Cardiac septum (tissue), 1 donor: ENCODE data around the gene P4HA2. TPM values are rescaled to one million over a fixed set of nuclear protein-coding genes. Genes with fewer than 3 reads are reported as not detected.

Source experiments
- DNase-seq: peaks from one replicate; pipeline ENCODE4 v3.0.0-alpha.2; 2020; ENCODE audit warnings: low spot score
- intact Hi-C: fragments of 100-400 bp; cut with DNase I; formaldehyde crosslinking; loops from one replicate; pipeline ENCODE4 v1.14.0; 2022
- long read RNA-seq: library from polyadenylated mRNA; unstranded; transcript quantifications from one replicate; pipeline ENCODE4 v2.0.0, GENCODE V29; 2021
- total RNA-seq: library from RNA; stranded (reverse); fragmentation: NEBNext Ultra II Directional; extraction: Animal tissue kit (Norgen Biotek cat#: 25700); gene quantifications from one replicate; pipeline ENCODE4 v1.2.1, GENCODE V29; 2021
- donor health status: DM: no; HTN: no; CAD: no.

The P4HA2 gene
- total RNA-seq, result 50.5 TPM
- long read RNA-seq, transcript P4HA2-202 (15 exons, 2,313 nt), result major isoform, 64 of 163 reads
- long read RNA-seq, transcript P4HA2-203 (16 exons, 2,223 nt), result minor isoform, 8 of 163 reads
- long read RNA-seq, transcript P4HA2-201 (16 exons, 2,230 nt), result minor isoform, 12 of 163 reads
- long read RNA-seq, partial matches to known transcripts, result 13 of 163 reads
- long read RNA-seq, other reads (novel, unspliced or antisense), result 65 of 163 reads

GRCh38 chr5:132227485-132228240 is at the start of gene P4HA2:
TSS of gene P4HA2 (minus strand) at chr5:132227853. CDS start at chr5:132218626, 9,227 bp downstream.
- intact Hi-C loops, result loop anchor here (2.0 to 5.0 kb wide), 2 partner anchors 65 to 270 kb away; no protein-coding TSS in a partner anchor
- peak; percentile 93 for DNase-seq

- intact Hi-C loops, result no loop called here
- DNase-seq, result no peak
Observed at GRCh38 chr5:132277256-132277655, 49.6 kb upstream of the P4HA2 start.

- DNase-seq, result no peak
- intact Hi-C loops, result no loop called here
Observed at GRCh38 chr5:132275367-132276220, 47.9 kb upstream of the P4HA2 start.

GRCh38 chr5:132274050-132274792 is 46.6 kb upstream of the P4HA2 start:
- DNase-seq, result no peak
- intact Hi-C loops, result loop anchor here (5.0 kb wide), 1 partner anchor 228 kb away; no protein-coding TSS in a partner anchor

GRCh38 chr5:132273631-132274030 is 46.0 kb upstream of the P4HA2 start:
- intact Hi-C loops, result loop anchor here (1.0 to 5.0 kb wide), 2 partner anchors 36 to 229 kb away; no protein-coding TSS in a partner anchor
- no peak for DNase-seq

GRCh38 chr5:132272311-132273210 is 44.9 kb upstream of the P4HA2 start:
- intact Hi-C loops, result loop anchor here (1.0 to 5.0 kb wide), 2 partner anchors 35 to 230 kb away; no protein-coding TSS in a partner anchor
- DNase-seq, result no peak

GRCh38 chr5:132271251-132272246 is 43.9 kb upstream of the P4HA2 start:
- no peak for DNase-seq
- intact Hi-C loops, result loop anchor here (5.0 kb wide), 1 partner anchor 231 kb away; no protein-coding TSS in a partner anchor

GRCh38 chr5:132270706-132271105 is 43.1 kb upstream of the P4HA2 start:
- no peak for DNase-seq
- intact Hi-C loops, result loop anchor here (5.0 kb wide), 1 partner anchor 232 kb away; no protein-coding TSS in a partner anchor

GRCh38 chr5:132270335-132270665 is 42.6 kb upstream of the P4HA2 start:
- intact Hi-C loops, result loop anchor here (5.0 kb wide), 1 partner anchor 232 kb away; no protein-coding TSS in a partner anchor
- no peak for DNase-seq

GRCh38 chr5:132269635-132270334 is 42.1 kb upstream of the P4HA2 start:
- intact Hi-C loops, result loop anchor here (5.0 kb wide), 1 partner anchor 233 kb away; no protein-coding TSS in a partner anchor

GRCh38 chr5:132268769-132269551 is 41.3 kb upstream of the P4HA2 start:
- intact Hi-C loops, result no loop called here
- no peak for DNase-seq

More at GRCh38 chr5:132269635-132270334, 42.1 kb upstream of the P4HA2 start:
- no peak for DNase-seq

GRCh38 chr5:132267931-132268768 is 40.5 kb upstream of the P4HA2 start:
- intact Hi-C loops, result no loop called here
- no peak for DNase-seq

GRCh38 chr5:132267166-132267739 is 39.6 kb upstream of the P4HA2 start:
- no peak for DNase-seq
- intact Hi-C loops, result no loop called here

GRCh38 chr5:132266836-132267160 is 39.1 kb upstream of the P4HA2 start:
- DNase-seq, result no peak
- intact Hi-C loops, result no loop called here
